ENCODE results near the gene KRTAP5-3.
"Not testable (repeated sequence)": the region's sequence is repeated elsewhere in the genome, so short reads cannot be mapped to it uniquely, and the experiment has no call there.

Gene KRTAP5-3

GRCh38 chr11:1607901-1608300 is 362 bp downstream of the KRTAP5-3 start:
- DNase-seq, result not testable (repeated sequence)

- DNase-seq, result not testable (repeated sequence)
These were observed 962 bp downstream of the KRTAP5-3 start for GRCh38 chr11:1607156-1607845.

DNA sequence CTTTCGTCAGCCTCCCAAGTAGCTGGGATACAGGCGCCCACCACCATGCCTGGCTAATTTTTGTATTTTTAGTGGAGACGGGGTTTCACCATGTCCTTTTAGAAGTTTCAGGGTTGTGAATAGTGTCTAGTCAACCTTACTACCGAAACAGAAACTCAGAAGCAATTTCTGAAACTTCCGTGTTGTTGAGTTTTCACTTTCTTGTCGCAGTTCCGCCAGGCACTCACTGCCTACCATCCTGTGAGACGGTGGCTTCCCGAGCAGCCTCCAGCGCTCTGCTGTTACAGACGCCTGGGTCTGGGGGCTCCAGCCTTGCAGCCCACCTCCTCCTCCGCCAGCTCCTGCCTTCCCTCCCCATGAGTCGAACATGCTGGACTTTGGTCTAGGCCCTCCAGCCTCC is 2.3 kb downstream of the KRTAP5-3 start:
- not testable (repeated sequence) for DNase-seq

GRCh38 chr11:1604711-1605110 is 3.6 kb downstream of the KRTAP5-3 start:
- DNase-seq, result no peak

DNA sequence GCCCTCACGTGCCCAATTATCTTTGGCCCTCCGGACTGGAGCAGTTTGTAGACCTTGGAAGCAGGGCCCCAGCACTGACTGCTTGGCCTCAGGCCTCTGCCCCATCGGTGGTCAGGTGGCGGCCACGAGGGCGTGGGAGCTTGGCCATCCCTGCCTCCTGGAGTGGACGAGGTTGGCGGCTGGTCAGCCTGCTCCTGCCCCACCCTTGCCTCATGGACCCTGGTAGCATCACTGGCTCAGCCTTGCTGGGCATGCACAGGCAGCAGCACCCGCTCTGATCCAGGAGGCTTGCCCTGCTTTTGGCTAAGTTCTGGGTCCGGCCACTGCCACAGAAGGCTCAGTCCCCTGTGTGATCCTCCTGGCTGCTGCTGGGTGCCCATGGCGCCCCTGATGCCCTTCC is 4.1 kb downstream of the KRTAP5-3 start:
- no peak for DNase-seq

DNA sequence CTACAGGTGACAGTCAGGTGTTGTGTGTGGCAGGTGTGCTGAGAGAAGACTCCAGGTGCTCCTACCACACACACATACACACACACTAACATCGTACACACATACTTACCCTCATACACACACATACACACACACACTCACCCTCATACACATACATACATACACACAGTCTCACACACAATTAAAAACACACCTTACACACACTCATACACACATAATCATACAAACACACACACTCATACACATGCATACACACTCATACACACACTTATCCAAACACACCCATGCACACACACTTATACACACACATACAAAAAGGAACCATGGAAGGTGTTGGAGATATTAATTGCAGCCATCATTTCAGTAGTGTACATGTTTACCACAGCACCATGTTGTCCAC is 4.6 kb downstream of the KRTAP5-3 start:
- DNase-seq, result no peak

GRCh38 chr11:1601663-1602062 is 6.6 kb downstream of the KRTAP5-3 start:
- not testable (repeated sequence) for DNase-seq

DNA sequence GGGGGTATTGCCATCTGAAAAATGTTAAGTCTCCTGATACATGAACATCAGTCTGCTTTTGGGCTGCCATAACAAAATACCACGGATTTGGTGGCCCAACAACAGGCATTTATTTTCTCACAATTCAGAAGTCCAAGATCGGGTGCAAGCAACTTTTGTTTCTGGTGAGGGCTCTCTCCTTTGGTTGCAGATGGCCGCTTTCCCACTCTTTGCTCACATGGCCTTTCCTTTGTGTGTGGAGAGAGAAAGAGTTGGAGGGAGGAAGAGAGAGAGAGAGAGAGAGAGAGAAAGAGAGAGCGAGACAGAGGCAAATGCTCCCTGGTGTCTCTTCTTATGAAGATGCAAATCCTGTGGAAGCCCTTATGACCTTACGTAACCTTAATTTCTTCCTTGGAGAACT is 7.6 kb downstream of the KRTAP5-3 start:
- no peak for DNase-seq

DNA sequence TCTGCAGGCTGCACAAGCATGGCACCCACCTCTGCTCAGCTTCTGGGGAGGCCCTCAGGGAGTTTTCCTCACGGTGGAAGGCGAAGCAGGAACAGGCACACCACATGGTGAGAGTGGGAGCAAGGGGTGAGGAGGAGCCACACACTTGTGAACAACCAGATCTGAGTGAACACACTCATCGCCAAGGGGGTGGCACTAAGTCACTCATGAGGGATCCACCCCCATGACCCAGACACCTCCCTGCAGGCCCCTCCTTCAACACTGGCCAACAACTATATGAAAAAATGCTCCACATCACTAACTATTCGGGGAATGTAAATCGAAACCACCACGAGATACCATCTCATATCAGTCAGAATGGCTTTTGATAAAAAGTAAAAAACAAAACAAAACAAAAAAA is 9.4 kb downstream of the KRTAP5-3 start:
- DNase-seq, result no peak

DNA sequence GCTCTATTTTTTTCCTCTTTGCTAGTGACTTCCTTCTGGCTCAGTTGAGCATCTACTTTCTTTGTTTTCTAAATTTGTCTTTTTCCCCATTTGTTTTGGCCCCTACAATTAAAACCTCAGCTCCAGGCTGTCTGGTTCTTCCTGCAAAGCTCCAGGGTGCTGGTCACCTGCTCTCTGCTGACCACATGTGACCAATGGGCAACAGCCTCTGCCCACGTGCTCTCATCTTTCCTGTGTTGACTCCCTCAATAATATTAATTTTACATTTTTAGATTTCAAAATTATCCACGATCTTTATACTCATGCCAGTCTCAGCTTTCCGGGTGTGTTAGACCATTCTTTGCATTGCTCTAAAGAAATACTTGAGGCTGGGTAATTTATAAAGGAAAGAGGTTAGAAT is 9.9 kb downstream of the KRTAP5-3 start:
- DNase-seq, result not testable (repeated sequence)

DNA sequence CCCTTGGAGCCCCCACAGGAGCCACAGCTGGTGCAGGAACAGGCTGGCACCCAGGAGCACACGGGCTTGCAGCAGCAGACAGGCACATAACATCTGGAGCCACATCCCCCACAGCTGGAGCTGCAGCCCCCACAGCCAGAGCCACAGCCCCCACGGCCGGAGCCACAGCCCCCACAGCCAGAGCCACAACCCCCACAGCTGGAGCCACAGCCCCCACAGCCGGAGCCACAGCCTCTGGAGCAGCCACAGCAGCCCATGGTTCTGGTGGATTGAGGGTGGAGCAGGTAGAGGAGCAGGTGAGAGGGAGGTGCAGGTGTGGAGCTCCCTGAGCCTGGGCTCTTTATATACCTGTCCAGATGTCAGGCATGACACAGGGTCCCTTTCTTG is 10.3 kb downstream of the KRTAP5-3 start, which contains the start of gene KRTAP5-2:
Gene KRTAP5-2 (minus strand): TSS at position 301 of the 387 bp plus-strand sequence. CDS start 44 bp downstream, at position 257.
- no peak for DNase-seq

GRCh38 chr11:1597331-1597993 is 10.8 kb downstream of the KRTAP5-3 start:
- DNase-seq, result no peak

DNA sequence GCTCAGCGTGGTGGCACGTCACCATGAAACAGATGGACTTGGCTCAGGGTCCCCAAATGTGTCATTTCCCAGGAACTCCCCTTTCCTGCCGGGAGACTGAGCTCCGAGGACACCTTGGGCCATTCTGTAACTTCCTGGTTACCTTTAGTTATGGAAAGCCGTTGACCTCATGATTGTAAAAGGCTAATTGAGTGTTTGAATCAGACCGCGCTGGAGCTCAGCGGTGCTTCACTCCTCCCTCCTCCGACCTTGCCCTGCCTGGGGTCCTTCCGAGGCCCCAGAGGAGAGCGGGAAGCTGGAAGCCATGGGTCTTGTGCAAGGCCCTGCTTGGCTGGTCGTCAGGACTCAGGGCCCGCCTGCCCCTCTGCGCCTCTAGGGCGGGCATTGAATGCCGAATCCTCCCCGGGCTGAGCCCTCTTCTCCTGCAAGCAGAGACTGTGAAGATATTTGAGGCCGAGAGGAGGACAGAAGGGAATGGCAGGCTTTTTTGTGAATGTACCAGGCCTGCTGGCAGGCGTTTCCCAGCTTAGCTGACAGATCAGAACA is 11.6 kb downstream of the KRTAP5-3 start:
- not testable (repeated sequence) for DNase-seq

- not testable (repeated sequence) for DNase-seq
These were observed 12.2 kb downstream of the KRTAP5-3 start for GRCh38 chr11:1595994-1596575.

GRCh38 chr11:1592628-1593027 is 15.6 kb downstream of the KRTAP5-3 start:
- DNase-seq, result no peak

DNA sequence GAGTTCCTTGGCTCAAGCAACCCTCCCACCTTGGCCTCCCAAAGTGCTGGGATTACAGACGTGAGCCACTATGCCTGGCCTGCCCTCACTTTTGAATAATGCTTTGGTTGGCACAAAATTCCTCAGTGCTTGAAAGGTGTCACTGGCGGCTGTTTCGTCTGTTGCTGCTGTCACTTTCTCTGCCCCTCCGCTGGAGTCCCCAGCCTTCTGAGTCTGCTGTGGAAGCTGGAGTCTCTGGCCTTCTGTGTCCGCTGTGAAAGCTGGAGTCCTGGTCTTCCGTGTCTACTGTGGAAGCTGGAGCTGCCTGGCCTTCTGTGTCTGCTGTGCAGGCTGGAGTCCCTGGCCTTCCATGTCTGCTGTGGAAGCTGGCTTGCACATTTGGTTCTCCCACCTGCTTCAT is 18.3 kb downstream of the KRTAP5-3 start:
- DNase-seq, result no peak

DNA sequence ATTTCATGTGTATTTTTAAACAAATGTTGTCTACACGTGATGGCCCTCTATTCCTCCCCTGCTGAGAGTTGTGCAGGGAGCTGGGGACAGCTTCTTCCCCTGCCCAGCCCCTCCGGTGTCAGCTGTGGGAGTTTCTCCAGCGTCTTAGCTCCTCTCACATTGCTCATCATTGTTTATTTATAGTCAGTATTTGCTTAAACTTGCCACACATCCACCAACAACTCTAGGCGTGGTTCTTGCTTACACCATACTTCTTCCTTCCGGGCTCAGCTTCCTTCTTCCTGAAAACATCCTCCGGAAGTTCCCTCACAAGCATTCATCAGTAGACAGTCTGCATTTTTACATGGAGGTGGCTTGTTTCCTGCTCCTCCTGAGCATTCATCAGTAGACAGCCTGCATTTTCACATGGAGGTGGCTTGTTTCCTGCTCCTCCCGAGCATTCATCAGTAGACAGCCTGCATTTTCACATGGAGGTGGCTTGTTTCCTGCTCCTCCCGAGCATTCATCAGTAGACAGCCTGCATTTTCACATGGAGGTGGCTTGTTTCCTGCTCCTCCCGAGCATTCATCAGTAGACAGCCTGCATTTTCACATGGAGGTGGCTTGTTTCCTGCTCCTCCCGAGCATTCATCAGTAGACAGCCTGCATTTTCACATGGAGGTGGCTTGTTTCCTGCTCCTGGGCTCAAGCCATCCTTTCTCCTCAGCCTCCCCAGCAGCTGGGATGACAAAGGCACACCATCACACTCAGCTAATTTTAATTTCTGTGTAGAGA is 18.9 kb downstream of the KRTAP5-3 start:
- DNase-seq, result not testable (repeated sequence)

GRCh38 chr11:1586699-1587098 is 21.6 kb downstream of the KRTAP5-3 start:
- no peak for DNase-seq

DNA sequence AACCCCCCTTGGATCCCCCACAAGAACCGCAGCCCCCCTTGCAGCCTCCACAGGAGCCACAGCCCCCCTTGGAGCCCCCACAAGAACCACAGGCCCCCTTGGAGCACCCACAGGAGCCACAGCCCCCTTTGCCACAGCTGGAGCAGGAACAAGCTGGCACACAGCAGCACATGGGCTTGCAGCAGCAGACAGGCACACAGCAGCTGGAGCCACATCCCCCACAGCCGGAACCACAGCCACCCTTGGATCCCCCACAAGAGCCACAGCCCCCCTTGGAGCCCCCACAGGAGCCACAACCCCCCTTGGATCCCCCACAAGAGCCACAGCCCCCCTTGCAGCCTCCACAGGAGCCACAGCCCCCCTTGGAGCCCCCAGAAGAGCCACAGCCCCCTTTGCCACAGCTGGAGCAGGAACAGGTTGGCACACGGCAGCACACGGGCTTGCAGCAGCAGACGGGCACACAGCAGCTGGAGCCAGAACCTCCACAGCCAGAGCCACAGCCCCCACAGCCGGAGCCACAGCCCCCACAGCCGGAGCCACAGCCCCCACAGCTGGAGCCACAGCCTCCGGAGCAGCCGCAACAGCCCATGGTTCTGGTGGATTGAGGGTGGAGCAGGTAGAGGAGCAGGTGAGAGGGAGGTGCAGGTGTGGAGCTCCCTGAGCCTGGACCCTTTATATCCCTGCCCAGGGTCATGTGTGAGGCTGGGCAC is 23.4 kb downstream of the KRTAP5-3 start, which contains the start of gene KRTAP5-1:
Gene KRTAP5-1 (minus strand): TSS at position 623 of the 710 bp plus-strand sequence. CDS start 34 bp downstream, at position 589.
- not testable (repeated sequence) for DNase-seq

DNA sequence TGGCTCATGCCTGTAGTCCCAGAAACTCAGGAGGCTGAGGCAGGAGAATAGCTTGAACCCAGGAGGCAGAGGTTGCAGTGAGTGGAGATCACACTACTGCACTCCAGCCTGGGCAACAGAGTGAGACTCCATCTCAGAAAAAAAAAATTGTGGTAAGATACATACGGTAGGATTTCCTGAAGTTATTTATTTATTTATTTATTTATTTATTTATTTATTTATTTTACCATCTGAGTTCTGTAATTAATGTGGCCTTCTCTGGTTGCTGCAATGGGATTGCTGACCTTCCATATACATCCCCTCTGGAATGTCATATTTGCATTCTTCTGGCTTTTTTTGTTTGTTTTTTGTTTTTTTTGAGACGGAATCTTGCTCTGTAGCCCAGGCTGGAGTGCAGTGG is 25.4 kb downstream of the KRTAP5-3 start:
- DNase-seq, result not testable (repeated sequence)

DNA sequence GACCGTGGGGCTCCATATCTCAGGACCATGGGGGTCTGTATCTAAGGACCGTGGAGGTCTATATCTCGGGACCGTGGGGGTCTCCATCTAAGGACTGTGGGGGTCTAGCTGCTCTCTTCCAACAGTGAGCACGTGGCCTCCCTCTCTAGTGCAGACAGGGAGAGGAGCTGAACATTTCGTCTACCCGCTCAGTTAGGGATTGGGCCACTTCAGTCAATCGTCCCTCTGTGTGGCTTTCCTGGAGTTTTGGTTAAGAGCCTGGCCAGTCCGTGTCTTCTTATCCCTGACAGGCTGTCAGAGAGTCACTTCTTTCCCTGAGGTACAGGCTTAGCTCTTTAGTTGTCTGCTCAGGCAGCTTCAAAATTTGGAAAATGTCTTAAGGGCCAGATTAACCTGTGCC is 26.3 kb downstream of the KRTAP5-3 start:
- DNase-seq, result no peak

GRCh38 chr11:1576825-1577224 is 31.4 kb downstream of the KRTAP5-3 start:
- no peak for DNase-seq
